Fibroblast of the conjunctiva (primary cell): ENCODE results near the gene SURF4.
"Not testable (repeated sequence)": the region's sequence is repeated elsewhere in the genome, so short reads cannot be mapped to it uniquely, and the experiment has no call there.

Source experiments
- DNase-seq: peaks from one replicate; pipeline ENCODE4 v3.0.0-alpha.2; 2010; ENCODE audit warnings: low read depth

SURF4 gene

GRCh38 chr9:133351908-133352634 lies 23.8 kb downstream of the SURF4 start:
- peak; percentile 39 for DNase-seq

DNA sequence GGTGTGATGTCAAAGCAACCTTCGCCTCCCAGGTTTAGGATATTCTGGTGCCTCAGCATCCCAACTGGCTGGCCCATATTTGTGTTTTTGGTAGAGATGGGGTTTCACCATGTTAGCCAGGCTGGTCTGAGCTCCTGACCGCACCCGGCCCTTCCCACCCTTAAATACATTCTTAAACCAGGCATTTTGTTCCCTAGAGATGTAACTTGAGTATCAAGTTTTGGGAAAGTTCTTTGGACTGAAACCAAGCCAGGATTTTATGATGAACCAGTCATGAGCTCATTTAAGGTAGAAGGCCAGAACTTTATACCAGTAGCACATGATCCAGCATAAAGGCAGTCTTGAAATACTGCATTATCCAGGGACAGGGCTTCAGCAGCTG lies 24.3 kb downstream of the SURF4 start:
- peak; percentile 31 for DNase-seq

GRCh38 chr9:133349965-133350616 lies 25.8 kb downstream of the SURF4 start:
- no peak for DNase-seq

DNA sequence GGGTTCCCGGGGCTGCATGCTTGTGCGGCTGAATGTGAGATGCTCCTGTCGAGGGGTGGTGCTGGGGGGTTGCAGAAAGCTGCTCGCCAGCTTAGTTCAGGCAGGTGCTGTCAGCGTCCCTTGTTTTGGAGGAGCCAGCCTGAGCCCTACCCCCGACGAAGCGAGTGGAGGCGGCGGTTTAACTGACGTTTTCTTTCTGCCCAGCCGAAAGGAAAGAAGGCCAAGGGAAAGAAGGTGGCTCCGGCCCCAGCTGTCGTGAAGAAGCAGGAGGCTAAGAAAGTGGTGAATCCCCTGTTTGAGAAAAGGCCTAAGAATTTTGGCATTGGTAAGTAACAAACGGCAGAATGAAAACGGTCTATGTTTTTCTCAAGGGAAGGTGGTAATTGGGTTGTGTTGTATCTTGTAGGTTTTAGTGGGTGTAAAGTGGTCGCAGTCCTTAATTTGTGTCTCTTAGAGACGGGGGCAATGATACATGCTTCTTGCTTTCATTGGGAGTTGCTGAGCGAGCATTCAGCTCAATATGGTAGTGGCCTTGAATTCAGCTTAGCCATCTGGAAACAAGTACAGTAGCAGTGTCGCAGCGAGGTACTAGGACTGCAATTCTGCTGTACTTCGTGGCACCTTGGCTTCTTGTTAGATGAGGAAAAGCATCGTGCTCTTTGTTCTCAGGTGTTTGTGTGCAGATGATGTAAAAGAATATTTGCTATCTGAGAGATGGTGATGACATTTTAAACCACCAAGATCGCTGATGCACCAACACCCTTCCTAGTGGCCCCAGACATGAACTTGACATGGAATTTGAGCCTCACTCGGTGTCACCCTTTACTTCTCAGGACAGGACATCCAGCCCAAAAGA lies 26.9 kb downstream of the SURF4 start:
- no peak for DNase-seq

GRCh38 chr9:133347985-133348717 lies 27.7 kb downstream of the SURF4 start, which contains the start of the genes MED22 and RPL7A:
TSS of gene MED22 (minus strand) at chr9:133348131. CDS start at chr9:133346662, 1,469 bp downstream.
TSS of gene RPL7A (plus strand) at chr9:133348218. CDS start at chr9:133348244, 26 bp downstream.
- DNase-seq: peak; percentile 91

DNA sequence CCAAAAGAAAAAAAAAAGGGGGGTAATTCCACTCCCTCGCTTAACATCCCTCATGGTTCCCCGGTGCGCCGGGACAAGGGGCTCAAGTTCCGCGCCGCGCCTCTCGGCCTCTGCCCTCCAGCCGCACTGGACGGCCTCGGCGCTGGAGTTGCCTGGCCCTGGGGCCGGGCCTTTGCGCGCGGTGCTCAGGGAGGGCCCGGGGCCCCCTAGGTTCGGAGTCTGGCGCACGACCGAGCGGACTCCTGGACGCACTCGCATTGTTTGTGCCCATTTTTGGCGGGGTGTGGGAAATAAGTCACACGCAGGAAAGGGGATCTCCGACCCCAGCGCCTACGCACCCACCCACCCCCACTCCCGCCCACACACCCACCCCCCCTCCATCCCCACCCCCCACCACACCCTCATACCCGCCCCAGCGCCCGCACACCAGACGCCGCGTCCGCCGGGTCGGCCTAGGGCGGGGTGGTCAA lies 28.3 kb downstream of the SURF4 start:
- DNase-seq: no peak

GRCh38 chr9:133346021-133346785 lies 29.7 kb downstream of the SURF4 start:
- no peak for DNase-seq

GRCh38 chr9:133345596-133345995 lies 30.3 kb downstream of the SURF4 start:
- no peak for DNase-seq

DNA sequence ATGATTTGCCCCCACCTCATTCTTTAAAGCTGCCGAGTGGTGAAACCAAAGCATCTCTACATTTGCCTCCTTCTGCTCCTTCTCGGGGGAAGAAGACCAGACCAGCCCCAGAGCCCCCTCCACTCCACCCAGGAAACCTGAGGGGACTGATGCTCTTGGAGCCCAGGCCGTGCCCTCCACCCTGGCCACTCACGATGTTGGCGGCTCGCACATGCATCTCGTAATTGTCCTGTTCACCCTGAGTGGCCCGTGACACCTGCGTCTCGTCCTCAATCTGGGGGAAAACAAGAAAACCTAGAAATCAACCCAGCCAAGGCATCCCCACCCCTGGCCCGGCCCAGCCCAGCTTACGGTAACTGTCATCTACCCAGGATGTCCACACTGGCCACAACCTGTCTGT lies 30.9 kb downstream of the SURF4 start:
- DNase-seq: no peak

DNA sequence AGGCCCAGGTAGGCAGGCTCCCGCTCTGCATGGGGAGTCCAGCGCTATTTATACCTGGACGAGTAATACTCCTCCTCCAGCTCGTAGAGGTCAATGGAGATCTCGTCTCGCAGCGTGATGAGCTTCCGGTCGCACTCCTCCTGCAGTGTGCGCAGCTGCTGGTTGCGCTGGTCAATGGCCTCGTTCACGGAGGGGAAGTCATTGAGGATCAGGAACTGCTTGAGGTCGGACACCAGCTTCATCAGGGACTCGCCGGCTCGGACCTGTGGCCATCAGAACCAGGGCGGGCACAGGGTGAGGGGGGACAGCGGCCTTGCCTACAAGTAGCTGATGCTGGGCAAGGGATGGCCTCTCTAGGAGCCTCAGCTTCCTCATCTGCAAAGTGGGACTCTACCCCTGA lies 31.8 kb downstream of the SURF4 start:
- DNase-seq: no peak

DNA sequence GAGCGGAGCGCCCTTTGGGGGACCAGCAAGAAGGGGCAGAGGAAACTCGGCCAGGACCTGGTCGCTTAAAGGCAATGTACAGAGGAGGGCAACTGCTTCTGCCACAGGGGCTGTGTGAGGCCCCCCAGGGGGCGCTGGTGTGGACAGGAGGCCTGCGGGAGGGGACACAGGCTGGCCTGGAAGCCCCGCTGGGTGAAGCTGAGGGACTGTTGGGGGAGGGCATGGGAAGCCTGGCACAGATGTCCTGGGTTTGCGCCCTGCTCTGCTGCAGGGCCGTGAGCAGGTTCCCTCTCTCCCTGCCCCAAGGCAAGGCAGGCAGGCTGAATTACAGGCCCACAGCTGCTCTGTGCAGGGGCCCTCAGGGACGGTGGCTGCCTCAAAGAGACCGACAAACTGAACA lies 33.3 kb downstream of the SURF4 start:
- DNase-seq: no peak

DNA sequence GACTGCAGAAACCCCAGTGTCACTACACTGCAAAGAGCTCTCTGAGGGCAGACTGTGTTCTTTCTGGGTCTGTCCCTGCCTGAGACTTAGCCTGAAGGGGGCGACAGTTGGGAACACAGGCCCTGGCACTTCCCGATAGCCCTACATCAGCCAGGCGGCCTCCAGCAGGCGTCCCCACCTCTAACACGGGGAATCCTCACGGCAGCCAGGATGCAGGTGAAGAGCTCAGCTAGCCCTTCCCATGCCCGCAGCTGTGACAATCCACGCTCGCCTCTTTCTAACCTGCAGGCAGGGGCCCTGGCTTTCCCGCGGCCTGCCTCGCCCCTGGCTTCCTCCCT lies 33.8 kb downstream of the SURF4 start:
- no peak for DNase-seq

DNA sequence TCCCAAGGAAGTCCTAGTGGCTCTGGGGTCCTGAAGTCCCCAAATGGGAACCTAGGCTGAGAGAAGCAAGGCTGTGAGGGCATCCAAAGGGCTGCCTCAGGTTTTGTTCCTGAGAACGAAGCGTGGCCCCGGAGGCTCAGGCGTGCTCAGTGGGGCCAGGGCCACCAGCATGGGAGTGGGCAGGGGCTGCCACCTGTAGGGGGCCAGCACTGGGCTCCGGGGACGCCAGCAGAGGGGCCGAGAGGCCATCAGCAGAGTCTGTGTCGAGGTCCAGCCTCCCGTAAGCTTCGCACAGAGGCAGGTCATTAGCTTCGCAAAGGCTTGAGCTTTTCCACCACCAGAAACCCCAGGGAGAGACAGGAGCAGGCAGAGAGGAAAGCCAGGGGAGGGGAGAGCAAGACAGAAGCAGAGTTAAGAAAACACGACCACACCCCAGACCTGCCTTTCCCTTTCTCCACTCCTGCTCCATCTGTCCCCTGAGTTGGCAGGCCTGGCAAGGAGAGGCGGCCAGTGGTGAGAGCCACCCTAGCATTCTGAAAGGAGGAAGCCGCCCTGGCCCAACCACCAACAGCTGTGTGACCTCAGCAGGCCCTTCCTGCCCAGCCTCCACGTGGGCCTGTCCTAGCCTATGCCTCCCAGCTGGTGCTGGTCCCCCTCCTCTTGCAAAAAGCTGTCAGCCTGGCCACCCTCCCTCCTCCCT lies 34.3 kb downstream of the SURF4 start:
- no peak for DNase-seq

- no peak for DNase-seq
Observed at GRCh38 chr9:133340916-133341315, 34.9 kb downstream of the SURF4 start.

- DNase-seq: no peak
Observed at GRCh38 chr9:133340256-133340655, 35.6 kb downstream of the SURF4 start.

- DNase-seq: no peak
Observed at GRCh38 chr9:133339641-133340040, 36.2 kb downstream of the SURF4 start.

DNA sequence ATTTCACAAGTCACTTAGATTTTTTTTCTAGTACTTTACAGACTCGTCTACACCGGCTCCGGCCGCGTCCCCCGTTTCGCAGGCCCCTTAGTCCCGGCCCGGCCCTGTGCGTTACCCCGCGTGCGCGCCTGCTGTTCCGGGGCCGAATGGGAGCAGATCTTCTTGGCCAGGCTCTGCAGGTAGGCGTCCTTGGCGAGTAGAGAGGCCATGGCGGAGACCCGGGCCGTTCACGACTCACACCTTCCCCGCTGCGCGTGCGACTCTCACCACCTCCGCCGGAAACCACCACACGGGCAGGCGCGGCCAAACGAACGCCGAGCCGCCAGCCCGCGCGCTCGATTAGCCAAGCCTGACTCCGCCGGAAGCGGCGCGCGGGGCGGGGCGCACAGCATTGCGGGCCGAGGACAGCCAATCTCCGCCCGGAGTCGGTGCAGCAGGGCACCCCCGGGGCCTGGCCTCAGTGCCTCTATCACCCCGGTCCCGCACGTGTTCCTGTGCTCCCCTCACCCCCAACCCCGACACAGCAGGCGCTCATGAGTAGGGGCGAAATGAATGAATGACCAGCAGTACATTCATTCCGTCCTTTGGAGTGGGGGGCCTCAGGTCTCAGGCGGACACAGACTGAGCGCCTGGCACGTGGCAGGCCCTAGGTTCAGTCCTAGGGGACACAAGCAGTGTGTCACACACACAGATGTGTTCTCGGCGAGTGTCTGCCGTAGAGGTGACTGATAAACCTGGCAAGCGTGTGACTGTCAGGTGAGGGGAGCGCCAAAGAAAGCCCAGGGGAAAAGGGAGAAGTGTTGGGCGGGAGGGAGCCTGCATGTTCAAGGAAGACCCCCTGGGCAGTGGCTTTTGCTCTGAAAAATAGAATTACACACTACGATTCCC lies 39.7 kb downstream of the SURF4 start, which contains the start of gene SURF6:
Gene SURF6 (minus strand): TSS at position 265 of the 888 bp plus-strand sequence. CDS start 56 bp downstream, at position 209.
- DNase-seq: peak; percentile 62

- DNase-seq: not testable (repeated sequence)
Observed at GRCh38 chr9:133334888-133335287, 41.0 kb downstream of the SURF4 start.

GRCh38 chr9:133334161-133334560 lies 41.7 kb downstream of the SURF4 start:
- DNase-seq: no peak
